SK-N-SH (cell line): ENCODE measurements around the gene LRRC59.

Experiments used
- EZH2phosphoT487 ChIP-seq: fragments of 200-600 bp; sonication (generic); IDR thresholded peaks from 2 replicates; pipeline ENCODE4 v1.6.1; 2017; ENCODE audit warnings: low read depth, mixed run types, mild to moderate bottlenecking, antibody characterized with exemption, moderate library complexity, borderline replicate concordance
- MAX ChIP-seq: IDR thresholded peaks from 2 replicates; pipeline ENCODE4 v1.4.0; 2012; ENCODE audit warnings: low read depth
- MXI1 ChIP-seq: IDR thresholded peaks from 2 replicates; pipeline ENCODE4 v1.6.1; 2012; ENCODE audit warnings: mild to moderate bottlenecking, low read depth, low read length, improper control_type of control experiment
- PBX3 ChIP-seq: IDR thresholded peaks from 2 replicates; pipeline ENCODE4; 2012
- POLR2AphosphoS5 ChIP-seq: IDR thresholded peaks from 2 replicates; pipeline ENCODE4 v1.6.1; 2012; ENCODE audit warnings: low read depth, low read length
- RAD21 ChIP-seq: IDR thresholded peaks from 2 replicates; pipeline ENCODE4 v1.6.1; 2012; ENCODE audit warnings: mild to moderate bottlenecking, low read length
- RCOR1 ChIP-seq: fragments of 150-350 bp; IDR thresholded peaks from 2 replicates; pipeline ENCODE4 v1.6.1; 2017; ENCODE audit warnings: antibody characterized with exemption, low read length
- RFX5 ChIP-seq: IDR thresholded peaks from 2 replicates; pipeline ENCODE4 v1.6.1; 2012; ENCODE audit warnings: mild to moderate bottlenecking, improper control_type of control experiment, low read length
- SIN3A ChIP-seq: IDR thresholded peaks from 2 replicates; pipeline ENCODE4 v1.6.1; 2012; ENCODE audit warnings: low read depth, mild to moderate bottlenecking, low read length, moderate library complexity, borderline replicate concordance
- TEAD4 ChIP-seq: IDR thresholded peaks from 2 replicates; pipeline ENCODE4 v1.4.0; 2012; ENCODE audit warnings: mild to moderate bottlenecking, borderline replicate concordance; ENCODE audit not compliant: insufficient read depth
- YY1 ChIP-seq: IDR thresholded peaks from 2 replicates; pipeline ENCODE4 v1.4.0; 2012; ENCODE audit warnings: low read depth, mild to moderate bottlenecking
- TF ChIP-seq, protein P1 (sequence below): fragments of 200-600 bp; sonication (generic); IDR thresholded peaks from 2 replicates; pipeline ENCODE4 v1.6.1; 2017; ENCODE audit warnings: antibody characterized with exemption, mild to moderate bottlenecking, moderate library complexity

GRCh38 chr17:50443505-50443974 lies 46.2 kb upstream of the LRRC59 start:
- TF ChIP-seq, protein P1, sequence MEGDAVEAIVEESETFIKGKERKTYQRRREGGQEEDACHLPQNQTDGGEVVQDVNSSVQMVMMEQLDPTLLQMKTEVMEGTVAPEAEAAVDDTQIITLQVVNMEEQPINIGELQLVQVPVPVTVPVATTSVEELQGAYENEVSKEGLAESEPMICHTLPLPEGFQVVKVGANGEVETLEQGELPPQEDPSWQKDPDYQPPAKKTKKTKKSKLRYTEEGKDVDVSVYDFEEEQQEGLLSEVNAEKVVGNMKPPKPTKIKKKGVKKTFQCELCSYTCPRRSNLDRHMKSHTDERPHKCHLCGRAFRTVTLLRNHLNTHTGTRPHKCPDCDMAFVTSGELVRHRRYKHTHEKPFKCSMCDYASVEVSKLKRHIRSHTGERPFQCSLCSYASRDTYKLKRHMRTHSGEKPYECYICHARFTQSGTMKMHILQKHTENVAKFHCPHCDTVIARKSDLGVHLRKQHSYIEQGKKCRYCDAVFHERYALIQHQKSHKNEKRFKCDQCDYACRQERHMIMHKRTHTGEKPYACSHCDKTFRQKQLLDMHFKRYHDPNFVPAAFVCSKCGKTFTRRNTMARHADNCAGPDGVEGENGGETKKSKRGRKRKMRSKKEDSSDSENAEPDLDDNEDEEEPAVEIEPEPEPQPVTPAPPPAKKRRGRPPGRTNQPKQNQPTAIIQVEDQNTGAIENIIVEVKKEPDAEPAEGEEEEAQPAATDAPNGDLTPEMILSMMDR, result no peak
- TF ChIP-seq EZH2phosphoT487 (no peak), POLR2AphosphoS5 (no peak), YY1 (no peak), SIN3A (no peak), RFX5 (no peak), TEAD4 (no peak), RCOR1 (no peak), MXI1 (no peak), RAD21 (no peak), MAX (no peak), PBX3 (peak; percentile 67)
